NCI-H345 (cell line): ENCODE results near the gene CEACAM16.
"Not testable (repeated sequence)": the region's sequence is repeated elsewhere in the genome, so short reads cannot be mapped to it uniquely, and the experiment has no call there.

Experiments
- DNase-seq: peaks from one replicate; lab custom pipeline; 2025; lab: John Stamatoyannopoulos, UW

CEACAM16 gene

DNA sequence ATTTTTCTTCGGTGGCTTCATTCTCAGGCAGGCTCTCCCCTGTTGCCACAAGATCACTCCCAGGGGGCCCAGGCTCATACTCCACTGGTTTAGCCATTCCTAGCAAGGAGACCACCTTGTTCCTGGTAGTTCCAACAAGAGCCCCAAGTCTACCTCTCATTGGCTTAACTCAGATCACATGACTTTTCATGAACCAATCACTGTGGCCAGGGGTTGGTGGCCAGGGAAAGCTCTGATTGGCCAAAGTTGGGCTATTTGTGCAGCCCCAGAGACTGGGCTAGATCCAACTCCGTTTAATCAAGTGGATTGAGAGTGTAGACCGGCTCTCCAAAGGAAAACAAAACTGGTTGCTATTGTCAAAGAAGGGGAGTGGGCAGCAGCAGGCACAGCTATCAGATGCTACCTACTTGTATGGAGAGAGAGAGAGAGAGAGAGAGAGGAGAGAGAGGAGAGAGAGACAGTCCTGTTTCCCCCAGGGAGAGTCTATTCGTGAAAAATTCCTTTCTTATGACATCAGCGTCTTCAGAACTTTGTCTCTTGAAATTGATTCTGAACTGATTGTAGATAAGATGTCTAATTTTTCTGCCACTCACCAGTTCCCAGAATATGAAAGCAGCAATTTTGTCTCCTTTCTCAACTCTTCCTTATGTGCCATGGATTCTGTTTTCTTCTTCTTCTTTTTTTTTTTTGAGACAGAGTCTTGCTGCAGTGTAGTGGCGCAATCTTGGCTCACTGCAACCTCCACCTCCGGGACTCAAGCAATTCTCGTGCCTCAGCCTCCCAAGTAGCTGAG is 21.7 kb upstream of the CEACAM16 start:
- DNase-seq, result no peak

DNA sequence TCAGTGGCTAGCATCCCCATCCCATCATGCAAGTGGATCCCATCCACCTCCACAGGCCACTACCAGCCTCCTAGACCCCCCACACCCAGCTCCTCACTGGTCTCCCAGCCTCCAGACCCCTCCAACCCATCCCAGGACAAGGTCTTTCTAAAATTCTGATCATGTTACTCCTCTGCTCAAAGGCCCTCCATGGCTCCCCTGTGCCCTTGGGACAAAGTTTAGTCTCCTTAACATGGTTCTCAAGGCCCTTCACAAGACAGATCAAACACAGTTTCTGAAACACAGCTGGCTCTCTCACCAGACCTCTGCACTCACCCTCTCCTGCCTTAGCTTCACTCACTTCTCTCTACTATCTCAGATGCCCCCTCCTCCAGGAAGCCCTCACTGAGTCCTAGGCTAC is 18.4 kb upstream of the CEACAM16 start:
- no peak for DNase-seq

DNA sequence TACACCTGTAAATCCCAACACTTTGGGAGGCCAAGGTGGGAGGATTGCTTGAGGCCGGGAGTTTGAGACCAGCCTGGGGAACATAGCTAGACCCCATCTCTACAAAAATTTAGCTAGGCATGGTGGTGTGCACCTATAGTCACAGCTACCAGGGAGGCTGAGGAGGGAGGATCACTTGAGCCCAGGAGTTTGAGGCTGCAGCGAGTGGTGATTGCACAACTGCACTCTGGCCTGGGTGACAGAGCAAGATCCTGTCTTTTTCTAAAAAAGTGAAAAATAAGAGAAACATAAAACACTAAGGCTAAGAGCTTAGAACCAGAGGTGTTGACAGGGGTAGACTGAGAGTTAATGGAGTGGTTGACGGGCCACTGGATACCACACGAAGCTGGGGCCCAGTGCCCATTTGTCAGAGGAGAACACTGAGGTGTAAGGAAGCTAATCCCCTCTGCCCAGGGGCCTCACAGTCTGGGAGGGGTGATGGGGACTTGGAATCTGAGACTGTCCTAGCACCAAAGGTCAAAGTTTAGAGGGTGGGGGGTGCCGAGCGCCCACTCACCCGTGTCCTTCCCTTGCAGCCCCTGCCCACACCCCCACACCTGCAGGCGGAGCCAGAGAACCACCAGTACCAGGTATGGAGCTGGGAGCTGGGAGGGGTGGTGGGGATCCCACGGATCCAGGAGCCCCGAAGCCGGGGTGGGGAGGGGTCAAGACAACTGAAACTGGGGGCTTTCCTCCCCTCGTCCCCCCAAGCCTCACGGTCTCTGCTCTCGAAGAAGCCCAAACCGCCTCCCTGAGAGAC is 16.8 kb upstream of the CEACAM16 start:
- no peak for DNase-seq

DNA sequence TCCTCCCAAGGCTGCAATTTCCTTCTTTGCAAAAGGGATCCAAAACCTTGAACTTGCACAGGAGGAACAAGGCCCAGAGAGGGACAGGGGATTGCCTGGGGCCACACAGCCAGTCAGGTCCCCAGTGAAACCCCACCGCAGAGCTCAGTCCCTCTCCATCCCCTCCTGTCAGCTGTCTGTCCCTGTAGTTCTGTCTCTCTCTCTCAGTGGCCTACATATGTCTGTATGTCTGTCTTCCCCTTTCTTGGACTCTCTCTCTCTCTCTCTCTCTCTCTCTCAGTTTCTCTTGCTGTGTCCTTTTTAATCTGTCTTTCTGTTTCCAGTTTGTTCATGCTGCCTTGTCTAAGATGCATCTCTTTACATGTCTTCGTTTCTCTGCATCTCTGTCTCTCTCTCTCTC is 16.1 kb upstream of the CEACAM16 start:
- no peak for DNase-seq

DNA sequence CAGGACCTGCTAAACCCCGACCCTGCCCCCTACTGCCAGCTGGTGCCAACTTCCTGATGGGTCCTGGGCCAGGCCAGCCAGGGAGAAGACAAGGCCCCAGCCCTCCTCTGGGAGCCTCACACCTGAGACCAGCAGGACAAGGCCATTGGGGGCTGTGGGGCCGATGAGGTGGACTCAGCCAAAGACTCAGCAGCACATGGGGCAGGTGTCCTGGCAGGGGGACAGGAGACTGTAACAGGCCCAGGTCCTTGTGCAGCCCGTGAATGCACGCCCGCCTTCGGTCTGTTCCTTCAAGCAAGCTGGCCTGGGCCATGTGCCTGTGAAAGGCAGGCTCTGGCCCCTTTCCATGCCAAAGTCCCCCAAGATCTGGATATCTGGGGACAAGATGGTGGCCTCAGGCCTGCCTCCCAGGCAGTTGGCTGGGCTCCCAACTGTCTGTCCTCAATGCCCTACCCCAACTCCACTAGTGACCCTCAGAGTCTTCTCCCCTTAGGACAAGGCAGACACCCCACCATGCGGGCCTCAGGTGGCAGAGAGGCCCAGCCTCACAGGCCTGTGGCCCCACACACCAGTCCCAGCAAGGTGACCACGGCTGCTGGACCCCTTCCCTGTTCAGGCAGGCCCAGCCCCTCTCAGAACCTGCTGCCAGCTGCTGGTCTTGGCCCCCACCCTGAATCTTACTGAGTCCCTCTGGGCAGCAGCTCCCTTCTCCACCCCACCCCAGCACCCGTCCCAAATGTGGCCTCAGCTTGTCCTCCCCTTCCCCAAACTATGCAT is 15.3 kb upstream of the CEACAM16 start:
- DNase-seq, result no peak

DNA sequence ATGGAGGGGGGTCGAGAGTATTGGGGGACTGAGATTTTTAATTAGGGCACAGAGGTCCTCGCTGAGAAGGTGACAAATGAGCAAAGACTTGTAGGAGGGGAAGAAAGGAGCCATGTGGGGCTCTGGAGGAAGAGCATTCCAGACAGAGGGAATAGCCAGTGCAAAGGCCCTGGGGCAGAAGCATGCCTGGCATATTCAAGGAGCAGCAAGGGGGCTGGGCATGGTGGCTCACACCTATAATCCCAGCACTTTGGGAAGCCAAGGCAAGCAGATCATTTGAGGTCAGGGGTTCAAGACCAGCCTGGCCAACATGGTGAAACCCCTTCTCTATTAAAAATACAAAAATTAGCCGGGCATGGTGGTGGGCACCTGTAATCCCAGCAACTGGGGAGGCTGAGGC is 14.6 kb upstream of the CEACAM16 start:
- DNase-seq, result not testable (repeated sequence)

DNA sequence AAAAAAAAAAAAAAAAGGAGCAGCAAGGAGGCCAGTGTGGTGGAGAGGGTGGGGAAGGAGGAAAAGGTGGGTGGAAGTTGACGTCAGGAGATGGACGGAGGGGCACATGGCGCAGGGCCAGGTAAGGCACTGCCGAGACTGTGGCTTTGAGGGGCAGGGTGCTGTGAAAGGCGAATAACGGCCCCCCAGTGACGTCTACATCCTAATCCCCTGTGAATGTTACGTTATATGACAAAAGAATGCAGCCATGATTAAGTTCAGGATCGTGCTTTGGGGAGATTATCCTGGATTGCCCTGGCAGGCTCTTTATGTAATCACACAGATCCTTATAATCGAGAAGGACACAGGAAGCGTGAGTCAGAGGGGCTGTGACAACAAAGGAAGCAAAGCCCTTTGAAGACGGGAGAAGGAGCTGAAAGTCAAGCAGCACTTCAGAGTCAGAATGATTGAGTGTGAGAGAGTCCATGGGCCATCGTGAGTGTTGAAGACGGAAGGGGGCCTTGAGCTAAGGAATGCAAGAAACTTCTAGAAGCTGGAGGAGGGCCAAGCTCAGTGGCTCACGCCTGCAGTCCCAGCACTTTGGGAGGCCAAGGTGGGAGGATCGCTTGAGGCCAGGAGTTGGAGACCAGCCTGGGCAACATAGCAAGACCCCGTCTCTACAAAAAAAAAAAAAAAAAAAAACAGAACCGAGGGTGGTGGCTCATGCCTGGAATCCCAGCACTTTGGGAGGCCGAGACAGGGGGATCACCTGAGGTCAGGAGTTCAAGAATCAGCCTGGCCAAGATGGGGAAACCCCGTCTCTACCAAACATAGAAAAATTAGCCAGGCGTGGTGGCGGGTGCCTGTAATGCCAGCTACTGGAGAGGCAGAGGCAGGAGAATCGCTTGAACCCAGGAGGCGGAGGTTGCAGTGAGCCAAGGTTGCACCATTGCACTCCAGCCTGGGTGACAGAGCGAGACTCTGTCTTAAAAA is 13.8 kb upstream of the CEACAM16 start:
- DNase-seq, result no peak

DNA sequence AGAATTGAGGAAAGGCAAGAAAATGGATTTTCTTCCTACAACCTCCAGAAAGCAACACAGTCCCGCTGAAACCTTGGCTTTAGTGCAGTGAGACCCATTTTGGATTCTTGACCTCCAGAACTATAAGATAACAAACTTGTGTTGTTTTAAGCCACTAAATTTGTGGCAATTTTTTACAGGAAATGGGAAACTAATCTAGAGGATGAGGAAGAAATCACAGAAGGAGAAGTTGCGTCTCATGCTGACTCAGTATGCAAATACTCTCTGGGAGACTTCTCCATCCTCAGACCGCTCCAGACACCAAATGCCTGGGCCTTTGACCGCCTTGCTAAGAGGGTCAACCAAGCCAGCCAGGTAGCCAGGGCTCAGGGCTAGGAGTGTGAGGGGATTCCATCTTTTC is 13.1 kb upstream of the CEACAM16 start:
- DNase-seq, result no peak

DNA sequence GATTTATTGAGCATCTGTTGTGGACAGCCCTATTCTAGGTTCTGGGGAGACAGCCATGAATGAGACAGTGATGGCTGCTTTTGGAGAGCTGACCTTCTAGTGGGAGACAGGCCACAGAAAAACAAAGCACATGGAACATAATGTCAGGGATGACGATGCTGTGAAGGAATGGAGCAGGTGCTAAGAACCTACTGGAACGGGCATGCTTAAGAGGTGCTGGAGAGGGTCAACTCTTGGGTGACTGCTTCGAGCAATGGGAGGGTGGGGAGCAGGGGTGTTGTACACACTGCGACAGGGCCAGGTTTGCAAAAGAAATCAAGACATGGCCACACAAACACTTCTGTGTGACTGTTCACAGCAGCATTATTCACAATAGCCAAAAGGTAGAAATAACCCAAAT is 12.1 kb upstream of the CEACAM16 start:
- no peak for DNase-seq

DNA sequence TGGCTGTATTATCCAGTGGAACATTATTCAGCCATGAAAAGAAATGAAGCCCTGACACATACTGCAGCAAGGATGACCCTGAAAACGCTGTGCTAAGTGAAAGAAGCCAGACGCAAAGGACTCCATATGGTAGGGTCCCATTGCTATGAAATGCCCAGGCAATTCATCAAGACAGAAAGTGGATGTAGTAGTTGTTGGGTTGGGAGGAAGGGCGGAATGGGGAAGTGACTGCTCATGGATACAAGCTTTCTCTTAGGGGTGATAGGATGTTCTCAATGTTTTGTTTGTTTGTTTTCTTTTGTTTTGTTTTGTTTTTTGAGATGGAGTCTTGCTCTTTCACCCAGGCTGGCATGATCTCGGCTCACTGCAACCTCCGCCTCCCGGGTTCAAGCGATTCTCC is 11.1 kb upstream of the CEACAM16 start:
- no peak for DNase-seq

DNA sequence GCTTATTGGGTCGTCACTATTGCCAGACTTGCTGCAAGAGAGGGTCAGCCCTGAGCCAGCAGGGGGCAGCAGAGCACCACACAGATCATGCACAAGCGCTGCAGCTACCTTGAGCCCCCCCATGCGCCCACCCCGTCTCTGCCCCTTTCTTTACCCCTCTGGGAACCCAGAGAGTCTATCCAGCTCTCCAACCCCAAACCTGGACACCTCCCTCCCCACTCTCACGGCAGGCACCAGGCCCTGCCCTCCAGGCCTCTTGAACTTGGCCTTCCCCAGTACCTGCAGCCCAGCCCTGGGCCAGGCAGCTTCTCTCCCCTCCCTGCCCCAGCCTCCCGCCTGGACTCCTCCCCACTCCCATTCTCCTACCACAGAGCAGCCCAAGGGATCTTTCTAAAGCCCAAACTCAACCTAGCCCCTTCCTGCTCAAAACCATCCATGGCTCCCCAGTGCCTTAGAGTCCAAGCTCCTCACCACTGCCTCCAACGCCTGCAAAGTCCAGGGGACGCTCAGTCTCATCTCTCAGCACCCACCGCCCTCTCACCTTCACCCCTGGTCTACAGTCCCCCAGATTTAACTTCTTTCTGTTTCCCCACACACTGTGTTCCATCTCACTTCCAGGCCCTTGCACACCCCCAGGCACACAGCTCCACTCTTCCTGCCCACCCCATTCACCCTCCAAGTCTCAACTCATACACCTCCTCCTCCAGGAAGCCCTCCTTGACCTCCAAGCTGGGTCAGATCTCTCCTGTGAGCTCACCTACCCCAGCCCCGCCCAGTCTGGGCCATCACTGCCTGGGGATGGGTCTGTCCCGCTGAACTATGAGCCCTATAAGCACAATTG is 9.4 kb upstream of the CEACAM16 start:
- peak; percentile 33 for DNase-seq

DNA sequence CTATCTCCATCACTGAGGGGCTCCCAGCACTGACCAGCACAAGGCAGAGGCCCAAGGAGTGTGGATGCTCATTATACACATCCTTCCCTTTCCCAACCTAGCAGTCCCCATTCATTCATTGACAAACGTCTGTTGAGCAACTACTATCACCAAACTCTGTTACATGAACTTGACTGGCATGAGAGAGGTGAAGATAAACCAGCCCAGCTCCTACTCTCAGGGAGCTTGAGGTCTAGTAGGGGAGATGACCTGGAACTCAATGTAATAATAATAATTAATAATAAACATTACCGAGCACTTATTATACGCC is 8.9 kb upstream of the CEACAM16 start:
- no peak for DNase-seq

DNA sequence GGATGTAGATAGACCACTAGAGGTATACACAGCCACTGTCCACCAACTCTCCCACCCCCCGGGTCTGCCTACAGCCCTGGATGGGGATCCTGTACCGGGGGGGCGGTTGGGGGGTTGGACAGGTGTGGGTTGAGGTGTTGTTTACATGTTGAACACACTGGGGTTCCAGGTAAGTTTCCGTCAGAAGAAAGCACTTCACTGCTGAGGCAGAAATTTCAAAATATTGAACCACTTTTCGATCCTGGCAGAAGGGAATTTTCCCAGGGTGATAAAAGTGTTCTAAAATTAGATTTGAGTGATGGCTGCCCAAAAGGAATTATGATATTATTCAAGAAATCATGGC is 6.6 kb upstream of the CEACAM16 start:
- DNase-seq, result no peak

DNA sequence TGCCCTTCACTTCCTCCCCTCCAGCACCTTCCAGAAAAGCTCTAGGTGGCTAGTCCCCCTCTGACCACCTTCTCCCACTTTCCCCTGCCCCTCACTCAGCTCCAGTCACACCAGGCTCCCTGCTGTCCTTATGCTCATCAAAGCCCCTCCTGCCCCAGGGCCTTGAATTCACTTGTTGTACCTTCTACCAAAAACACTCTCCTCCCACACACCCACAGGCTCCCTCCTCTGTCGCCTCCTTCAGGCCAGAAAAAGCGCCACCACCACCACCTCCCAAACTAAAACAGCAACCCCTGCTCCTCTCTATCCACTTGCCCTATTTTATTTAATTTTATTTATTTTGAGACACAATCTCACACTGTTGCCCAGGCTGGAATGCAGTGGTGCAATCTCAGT is 4.8 kb upstream of the CEACAM16 start:
- no peak for DNase-seq

DNA sequence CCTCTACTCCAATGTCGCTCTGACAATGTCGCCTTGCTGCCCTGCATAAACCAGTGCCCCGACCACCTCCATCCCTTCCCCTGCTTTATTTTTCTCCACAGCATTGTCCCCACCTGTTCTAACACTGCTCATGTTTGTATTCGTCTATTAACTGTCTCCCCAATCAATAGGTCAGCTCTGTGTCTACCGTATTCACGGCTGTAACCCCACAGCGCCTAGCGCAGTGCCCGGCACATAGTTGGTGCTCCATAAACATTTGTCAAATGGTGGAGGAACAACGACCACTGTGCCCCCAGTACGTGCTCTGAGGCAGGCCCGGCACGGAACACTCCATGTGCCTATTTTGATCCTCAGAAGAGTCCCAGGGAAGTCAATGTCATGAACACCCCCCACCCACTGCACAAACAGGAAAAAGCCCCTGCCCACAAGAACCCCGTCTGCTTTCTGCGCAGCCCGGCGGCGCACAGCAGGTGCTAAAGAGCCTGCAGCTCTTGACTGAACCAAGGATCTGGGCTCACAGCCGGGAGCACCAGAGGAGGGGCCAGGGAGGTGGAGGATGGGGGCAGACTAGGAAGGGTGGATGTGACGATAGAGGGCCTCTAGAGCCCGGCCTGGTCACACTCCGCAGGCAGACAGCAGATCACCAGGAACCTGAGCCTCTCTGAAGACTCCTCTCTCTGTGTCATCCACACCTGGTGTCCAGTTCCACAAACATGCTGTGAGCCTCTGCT is 1.8 kb upstream of the CEACAM16 start:
- peak; percentile 18 for DNase-seq

DNA sequence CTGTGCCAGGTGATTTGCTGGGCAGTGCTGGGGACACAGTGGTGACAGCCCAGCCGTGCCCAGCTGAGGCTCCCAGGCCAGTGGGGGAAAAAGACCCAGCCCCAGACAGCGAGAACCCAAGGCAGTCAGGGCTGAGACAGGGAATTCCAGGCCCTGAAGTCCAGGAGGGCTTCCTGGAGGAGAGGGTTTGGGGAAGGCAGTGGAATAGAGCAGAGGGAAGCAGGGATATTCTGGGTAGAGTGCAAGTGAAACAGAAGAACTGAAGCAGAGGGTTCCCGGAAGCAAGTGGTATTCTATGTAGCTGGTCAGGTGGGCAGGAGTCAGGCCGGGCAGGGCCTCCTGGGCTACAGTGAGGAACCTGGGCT is 1.3 kb upstream of the CEACAM16 start:
- no peak for DNase-seq

DNA sequence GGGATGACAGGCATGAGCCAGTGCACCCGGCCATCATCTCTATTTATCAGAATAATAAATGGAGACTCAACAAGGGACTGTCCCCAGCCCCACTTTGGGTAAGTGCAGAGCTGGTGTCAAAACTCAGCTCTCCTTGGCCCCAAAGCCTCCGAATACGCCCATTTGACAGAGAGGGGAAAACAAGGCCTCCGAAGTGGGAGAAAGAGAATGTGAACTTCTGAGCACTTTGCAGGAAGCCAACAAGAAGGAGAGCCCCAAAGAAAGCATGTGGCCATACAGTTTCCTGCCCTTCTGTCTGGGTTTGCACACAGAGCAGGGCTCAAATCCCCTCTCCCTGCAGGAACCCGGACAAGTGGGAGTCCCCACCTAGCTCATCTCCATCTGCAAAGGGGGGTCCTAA is 1.6 kb downstream of the CEACAM16 start:
- DNase-seq, result no peak

DNA sequence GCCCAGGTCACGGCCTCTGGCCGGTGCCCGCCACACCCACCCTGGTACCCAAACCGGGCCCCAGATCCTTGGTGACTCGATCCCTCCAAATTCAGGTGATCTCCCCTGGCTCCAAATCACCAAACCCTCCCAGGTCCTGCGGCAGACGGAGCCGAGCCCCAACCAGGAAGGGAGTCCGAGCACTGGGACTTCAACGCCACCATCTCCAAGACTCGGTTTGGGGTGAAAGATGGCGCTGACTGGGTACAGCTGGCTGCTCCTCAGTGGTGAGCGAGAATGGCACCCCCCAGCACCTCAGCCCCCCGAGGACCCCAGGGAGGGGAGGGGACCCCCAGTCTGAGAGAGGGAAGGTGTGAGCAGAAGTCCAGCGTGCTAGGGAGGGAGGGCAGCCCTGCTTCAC is 2.3 kb downstream of the CEACAM16 start:
- DNase-seq, result no peak

DNA sequence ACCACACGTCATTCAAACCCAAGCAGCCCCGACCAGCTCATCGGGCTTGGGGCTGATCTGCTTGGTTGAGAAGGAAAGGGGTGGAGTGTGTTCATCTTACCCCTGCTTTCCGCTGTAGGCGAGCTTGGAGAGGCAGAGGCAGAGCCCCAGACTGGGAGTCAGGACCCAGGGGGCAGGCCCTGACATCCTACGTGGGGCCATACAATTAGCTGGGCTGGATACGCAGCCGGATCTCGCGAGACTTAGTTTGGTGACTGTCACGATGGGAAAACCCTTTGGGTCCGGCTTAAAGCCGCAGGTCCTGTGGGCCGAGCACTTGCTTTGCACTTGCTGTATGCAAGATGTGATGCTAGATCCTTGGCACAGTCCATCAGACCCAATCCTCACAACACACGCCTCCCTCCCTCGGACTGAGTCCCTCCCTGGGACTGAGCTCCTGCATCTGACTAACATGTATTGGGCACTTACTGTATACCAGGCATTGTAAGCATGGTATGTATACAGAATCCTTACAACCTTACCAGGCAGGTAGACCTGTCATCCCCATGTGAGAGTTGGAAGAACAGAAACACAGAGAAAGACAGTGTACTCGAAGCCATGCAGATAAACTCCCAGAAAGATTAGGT is 3.7 kb downstream of the CEACAM16 start:
- DNase-seq, result no peak
